Heart right ventricle (tissue), 16 donors: Measurements from ENCODE around the gene NCBP2. TPM values are rescaled to one million over a fixed set of nuclear protein-coding genes. Genes with fewer than 3 reads are reported as not detected.

Experiments
- ATAC-seq, 8 donors: fragments of 200-7000 bp; cut with Tn5 transposase; one replicate each; pipeline ENCODE4 v1.9.1; 2020; ENCODE audit warnings: mild to moderate bottlenecking in 8 of 8, moderate library complexity in 8 of 8, moderate number of reproducible peaks in 1 of 8
- DNase-seq, 2 donors: peaks; one replicate each; pipeline ENCODE4 v3.0.0-alpha.2; 2020
- H3K27ac ChIP-seq, 10 donors: fragments of 200-600 bp; sonication (generic) in 2 of 10; one replicate each; pipeline versions ENCODE4 v1.5.0 to v1.8.0; 2020 to 2022; ENCODE audit warnings: mild to moderate bottlenecking in 3 of 10
- H3K27me3 ChIP-seq, 7 donors: fragments of 200-600 bp; one replicate each; pipeline ENCODE4 v1.8.0; 2021 to 2022; ENCODE audit warnings: mild to moderate bottlenecking in 2 of 7
- H3K36me3 ChIP-seq, 9 donors: fragments of 200-600 bp; sonication (generic) in 1 of 9; one replicate each; pipeline versions ENCODE4 v1.5.0 to v1.8.0; 2020 to 2022; ENCODE audit warnings: mild to moderate bottlenecking in 2 of 9
- H3K4me1 ChIP-seq, 9 donors: fragments of 200-600 bp; sonication (generic) in 1 of 9; one replicate each; pipeline versions ENCODE4 v1.5.0 to v1.8.0; 2020 to 2022; ENCODE audit warnings: mild to moderate bottlenecking in 4 of 9
- H3K4me3 ChIP-seq, 10 donors: fragments of 200-600 bp; sonication (generic) in 2 of 10; one replicate each; pipeline versions ENCODE4 v1.5.0 to v1.8.0; 2020 to 2022; ENCODE audit warnings: mild to moderate bottlenecking in 7 of 10, moderate library complexity in 2 of 10
- H3K9me3 ChIP-seq, 11 donors: fragments of 200-600 bp in 10 of 11; sonication (generic) in 2 of 11; one replicate each; pipeline versions ENCODE4 v1.5.0 to v1.8.0; 2013 to 2022; ENCODE audit warnings: mild to moderate bottlenecking in 2 of 11, control low read depth in 1 of 11, moderate library complexity in 1 of 11
- CTCF ChIP-seq, 9 donors: fragments of 200-600 bp; sonication (generic) in 2 of 9; IDR thresholded peaks; one replicate each; pipeline versions ENCODE4 v1.5.0 to v1.8.0; 2021 to 2022; ENCODE audit warnings: antibody characterized with exemption in 9 of 9, mild to moderate bottlenecking in 5 of 9, moderate library complexity in 1 of 9
- WGBS, 2 donors: extraction: QIAGEN DNeasy Blood & Tissue Kit; methylation state at CpG; one replicate each; pipeline ENCODE4 v1.1.7; 2013; ENCODE audit warnings: inconsistent platforms in 1 of 2; 5-methylcytosine and 5-hydroxymethylcytosine counted together
- intact Hi-C, 10 donors: fragments of 100-400 bp; cut with DNase I; formaldehyde crosslinking; loops; one replicate each; pipeline versions ENCODE4 v1.11.1 to v1.14.2; 2022
- polyA plus RNA-seq, 2 donors: library from polyadenylated mRNA; stranded (reverse); fragments of 200-250 nt; gene quantifications; one replicate each; pipeline ENCODE4 v1.2.3, GENCODE V29; 2013
- total RNA-seq, 10 donors: library from RNA; stranded (reverse); fragmentation: NEBNext Ultra II Directional in 3 of 10; extraction: Animal tissue kit (Norgen Biotek cat#: 25700) in 3 of 10; gene quantifications; one replicate each; pipeline versions ENCODE4 v1.2.1 to v1.2.4, GENCODE V29; 2021 to 2023
- donor health status: Arrhythmogenic right ventricular cardiomyopathy.
- donor health status: ischemic (EF 13 %, LVEDD 7.1; RV severe dilation, severe dysfunction).
- donor health status: healthy with polysubstance abuse.
- donor health status: DM: no; HTN: yes; CAD: no.
- donor health status: DM: no; HTN: no; CAD: no.
- donor health status: ischemic (EF 25% LVEDD 6.9; RV normal size, moderate dysfunction).
- donor health status: ischemic (EF 25% LVEDD 5.7; RV mildly dilated, moderate dysfunction).
- donor health status: healthy.
- donor health status: DM: yes; HTN: yes; CAD: no.
- donor health status: Ischemic cardiomyopathy.
- donor health status: ischemic (EF 35%, LVEDD 5.7; RV mildly dilated, moderate dysfunction).
- donor health status: nonischemic (EF 11% LVEDD 7.7; RV severe dilation, severe dysfunction).
- donor health status: DM: yes; HTN: yes; CAD: no.
- donor health status: PGD.
- donor health status: ischemic (EF 29% LVEDD 5.4; RV normal size, mild dysfunction).
- donor health status: nonischemic (EF 23%, LVEDD 6.1; RV moderate dilation, normal function).

NCBP2 gene
- total and polyA plus RNA-seq, 12 donors: 28.2 to 48.1 (median 34.8) TPM

GRCh38 chr3:196914866-196915265, 27.5 kb downstream of the NCBP2 start:
- DNase-seq: no peak
- Histone ChIP-seq H3K9me3 (peaks cover 0 to 14% (median 0%) of the 10 kb centered on the region in 11 donors), H3K36me3 (peaks cover 0 to 60% (median 8%) of the 10 kb centered on the region in 9 donors), H3K4me3 (no peak overlapping the region), H3K27me3 (no peaks in the 10 kb centered on the region), H3K4me1 (no peaks in the 10 kb centered on the region), H3K27ac (no peak overlapping the region)
- 88 to 93% methylated on average over 4 of the region's 4 CpGs for WGBS, 2 donors
- no peak for ATAC-seq
- intact Hi-C loops: no loop called here
- TF ChIP-seq CTCF (IDR thresholded peaks at IDR 0.05): no peak

- DNase-seq (no peak), ATAC-seq (no peak)
- H3K9me3 ChIP-seq: no peaks in the 10 kb centered on the region
- H3K4me1 ChIP-seq: no peaks in the 10 kb centered on the region
- WGBS, 2 donors: 61 to 80% methylated on average over 2 of the region's 2 CpGs
- no peak overlapping the region for H3K4me3 ChIP-seq
- no peaks in the 10 kb centered on the region for H3K27me3 ChIP-seq
- H3K27ac ChIP-seq: no peak overlapping the region
- no peak for TF ChIP-seq CTCF (IDR thresholded peaks at IDR 0.05)
- intact Hi-C loops: no loop called here
- H3K36me3 ChIP-seq: peaks cover 0 to 96% (median 60%) of the 10 kb centered on the region in 9 donors
Observed at GRCh38 chr3:196903740-196904139, 38.6 kb downstream of the NCBP2 start.

GRCh38 chr3:196902296-196902695, 40.0 kb downstream of the NCBP2 start:
- Histone ChIP-seq H3K27ac (no peak overlapping the region), H3K36me3 (peaks cover 0 to 82% (median 60%) of the 10 kb centered on the region in 9 donors), H3K9me3 (no peaks in the 10 kb centered on the region), H3K4me3 (no peak overlapping the region), H3K27me3 (no peaks in the 10 kb centered on the region), H3K4me1 (no peaks in the 10 kb centered on the region)
- no peak for TF ChIP-seq CTCF (IDR thresholded peaks at IDR 0.05)
- ATAC-seq: no peak
- no peak for DNase-seq
- intact Hi-C loops: no loop called here
- 64 to 84% methylated on average over 1 of the region's 1 CpG for WGBS, 2 donors

- intact Hi-C loops: no loop called here
- Histone ChIP-seq H3K27me3 (no peaks in the 10 kb centered on the region), H3K9me3 (no peaks in the 10 kb centered on the region), H3K4me1 (no peaks in the 10 kb centered on the region), H3K36me3 (peaks cover 0 to 77% (median 60%) of the 10 kb centered on the region in 9 donors), H3K27ac (no peak overlapping the region), H3K4me3 (no peak overlapping the region)
- no peak for ATAC-seq
- DNase-seq: no peak
- WGBS, 2 donors: 87 to 94% methylated on average over 1 of the region's 1 CpG
- TF ChIP-seq CTCF (IDR thresholded peaks at IDR 0.05): no peak
Observed at GRCh38 chr3:196901768-196902167, 40.6 kb downstream of the NCBP2 start.
